Stimulated activated CD8-positive, alpha-beta memory T cell treated with anti-CD3 and anti-CD28 coated beads, Interleukin-4, amount 100 ng/mL, for 24 hours (primary cell): ENCODE data around the gene AHDC1.
"Not testable (repeated sequence)": the region's sequence is repeated elsewhere in the genome, so short reads cannot be mapped to it uniquely, and the experiment has no call there.

ENCODE experiments used
- DNase-seq: peaks from one replicate; pipeline ENCODE4 v3.0.0-alpha.2; 2020; ENCODE audit warnings: low read depth

The AHDC1 gene, protein sequence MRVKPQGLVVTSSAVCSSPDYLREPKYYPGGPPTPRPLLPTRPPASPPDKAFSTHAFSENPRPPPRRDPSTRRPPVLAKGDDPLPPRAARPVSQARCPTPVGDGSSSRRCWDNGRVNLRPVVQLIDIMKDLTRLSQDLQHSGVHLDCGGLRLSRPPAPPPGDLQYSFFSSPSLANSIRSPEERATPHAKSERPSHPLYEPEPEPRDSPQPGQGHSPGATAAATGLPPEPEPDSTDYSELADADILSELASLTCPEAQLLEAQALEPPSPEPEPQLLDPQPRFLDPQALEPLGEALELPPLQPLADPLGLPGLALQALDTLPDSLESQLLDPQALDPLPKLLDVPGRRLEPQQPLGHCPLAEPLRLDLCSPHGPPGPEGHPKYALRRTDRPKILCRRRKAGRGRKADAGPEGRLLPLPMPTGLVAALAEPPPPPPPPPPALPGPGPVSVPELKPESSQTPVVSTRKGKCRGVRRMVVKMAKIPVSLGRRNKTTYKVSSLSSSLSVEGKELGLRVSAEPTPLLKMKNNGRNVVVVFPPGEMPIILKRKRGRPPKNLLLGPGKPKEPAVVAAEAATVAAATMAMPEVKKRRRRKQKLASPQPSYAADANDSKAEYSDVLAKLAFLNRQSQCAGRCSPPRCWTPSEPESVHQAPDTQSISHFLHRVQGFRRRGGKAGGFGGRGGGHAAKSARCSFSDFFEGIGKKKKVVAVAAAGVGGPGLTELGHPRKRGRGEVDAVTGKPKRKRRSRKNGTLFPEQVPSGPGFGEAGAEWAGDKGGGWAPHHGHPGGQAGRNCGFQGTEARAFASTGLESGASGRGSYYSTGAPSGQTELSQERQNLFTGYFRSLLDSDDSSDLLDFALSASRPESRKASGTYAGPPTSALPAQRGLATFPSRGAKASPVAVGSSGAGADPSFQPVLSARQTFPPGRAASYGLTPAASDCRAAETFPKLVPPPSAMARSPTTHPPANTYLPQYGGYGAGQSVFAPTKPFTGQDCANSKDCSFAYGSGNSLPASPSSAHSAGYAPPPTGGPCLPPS (N-terminal part only)

DNA sequence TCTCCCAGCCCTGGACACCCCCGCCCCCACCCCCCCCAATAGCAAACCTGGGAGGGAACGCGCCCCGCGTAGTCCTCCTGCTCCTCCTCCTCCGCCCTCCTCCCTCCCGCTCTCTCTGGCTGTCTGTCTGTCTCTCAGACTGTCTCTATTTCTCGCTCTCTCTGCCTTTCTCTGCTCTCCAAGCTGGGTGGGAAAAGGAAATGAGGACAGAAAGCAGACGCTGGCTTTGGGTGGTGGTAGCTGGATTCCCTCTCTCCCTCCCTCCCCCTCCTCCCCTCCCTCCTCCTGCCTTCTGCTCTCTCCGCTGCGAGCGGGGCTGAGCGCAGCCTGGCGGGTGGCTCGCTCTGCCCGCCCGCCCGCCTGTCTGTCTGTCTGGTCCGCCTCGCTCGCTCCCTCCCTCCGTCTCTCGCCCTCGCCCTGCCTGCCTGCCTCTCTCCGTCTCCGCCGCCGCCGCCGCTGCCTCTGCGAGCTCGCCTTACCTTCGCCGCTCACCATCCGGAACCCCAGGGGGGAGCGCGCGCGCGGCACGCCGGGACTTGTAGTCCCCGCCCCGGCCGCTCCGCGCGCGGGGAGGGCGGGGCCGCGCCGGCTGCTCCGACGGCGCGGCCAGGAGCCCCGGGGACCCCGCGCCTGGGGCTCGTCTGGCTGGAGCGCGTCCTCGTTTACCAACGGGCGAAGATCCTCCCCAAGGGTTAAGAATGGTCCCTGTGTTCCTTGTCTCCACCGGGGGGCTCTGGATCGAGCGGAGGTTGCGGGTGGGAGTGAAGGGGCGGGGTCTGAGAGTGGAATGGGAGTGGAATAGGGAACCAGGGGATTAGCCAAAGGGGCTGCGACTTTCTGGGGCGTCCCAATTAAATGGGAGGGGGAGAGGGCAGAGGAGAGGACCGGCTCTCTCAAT lies at the start of gene AHDC1:
AHDC1 (minus strand) TSS at position 464 of the 898 bp plus-strand sequence. CDS start 52,029 bp downstream, outside the sequence.
- peak; percentile 85 for DNase-seq

GRCh38 chr1:27652111-27652864 lies 48.3 kb upstream of the AHDC1 start:
- DNase-seq: no peak

DNA sequence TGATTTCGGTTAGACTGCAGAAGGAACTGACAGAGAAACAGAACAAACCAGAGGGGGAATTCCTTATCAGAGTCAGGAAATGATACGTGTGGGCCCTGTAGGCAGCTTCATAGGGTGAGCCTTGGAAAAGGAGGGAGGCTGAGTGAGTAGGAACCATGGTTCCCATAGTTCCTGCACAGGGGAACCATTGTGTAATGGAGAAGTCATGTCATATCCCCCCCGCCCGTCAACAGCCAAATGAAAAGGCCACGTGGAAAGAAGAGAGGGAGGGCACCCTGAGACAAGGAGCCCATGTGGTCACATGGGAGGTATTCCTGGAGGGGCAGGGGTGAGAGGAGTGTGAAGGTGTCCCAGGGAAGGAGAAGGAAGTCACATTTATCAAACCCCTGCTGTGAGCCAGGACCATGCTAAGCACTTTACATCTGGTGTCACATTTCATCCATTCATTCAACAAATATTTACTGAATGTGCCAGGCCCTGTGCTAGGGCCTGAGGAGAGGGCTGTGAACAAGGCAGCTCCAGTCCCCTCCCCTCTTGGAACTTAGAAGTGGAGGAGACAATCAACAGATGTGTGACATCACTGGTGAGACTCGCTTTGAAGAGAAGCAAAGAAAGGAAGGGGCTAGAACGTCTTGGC lies 46.7 kb upstream of the AHDC1 start:
- no peak for DNase-seq

DNA sequence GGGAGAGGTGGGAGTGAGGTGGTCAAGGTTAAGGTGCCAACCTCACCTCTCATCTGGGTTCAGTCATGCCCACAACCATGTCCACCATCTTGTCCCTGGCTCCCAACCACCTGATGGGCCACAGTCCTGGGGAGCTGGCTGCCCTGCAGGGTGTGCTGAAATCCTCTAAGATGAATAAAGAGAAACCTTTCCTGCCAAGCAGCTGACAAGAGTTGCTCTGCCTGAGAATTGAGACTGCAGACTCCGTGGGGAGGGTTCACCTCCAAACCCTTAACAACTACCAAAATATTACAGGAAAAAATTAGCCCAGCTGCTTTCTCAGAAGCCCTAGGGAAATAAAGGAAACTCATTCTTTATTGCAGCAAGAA lies 46.2 kb upstream of the AHDC1 start:
- DNase-seq: no peak

DNA sequence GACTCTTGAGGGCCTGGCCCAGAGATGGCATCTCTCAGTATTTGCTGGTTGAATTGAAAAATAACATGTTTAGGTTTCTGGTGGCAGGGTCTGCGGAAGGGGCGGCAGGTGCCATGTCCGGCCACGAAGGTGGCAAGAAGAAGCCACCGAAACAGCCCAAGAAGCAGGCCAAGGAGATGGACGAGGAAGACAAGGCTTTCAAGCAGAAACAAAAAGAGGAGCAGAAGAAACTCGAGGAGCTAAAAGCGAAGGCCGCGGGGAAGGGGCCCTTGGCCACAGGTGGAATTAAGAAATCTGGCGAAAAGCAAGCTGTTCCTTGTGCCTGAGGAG lies 45.3 kb upstream of the AHDC1 start:
- DNase-seq: no peak

DNA sequence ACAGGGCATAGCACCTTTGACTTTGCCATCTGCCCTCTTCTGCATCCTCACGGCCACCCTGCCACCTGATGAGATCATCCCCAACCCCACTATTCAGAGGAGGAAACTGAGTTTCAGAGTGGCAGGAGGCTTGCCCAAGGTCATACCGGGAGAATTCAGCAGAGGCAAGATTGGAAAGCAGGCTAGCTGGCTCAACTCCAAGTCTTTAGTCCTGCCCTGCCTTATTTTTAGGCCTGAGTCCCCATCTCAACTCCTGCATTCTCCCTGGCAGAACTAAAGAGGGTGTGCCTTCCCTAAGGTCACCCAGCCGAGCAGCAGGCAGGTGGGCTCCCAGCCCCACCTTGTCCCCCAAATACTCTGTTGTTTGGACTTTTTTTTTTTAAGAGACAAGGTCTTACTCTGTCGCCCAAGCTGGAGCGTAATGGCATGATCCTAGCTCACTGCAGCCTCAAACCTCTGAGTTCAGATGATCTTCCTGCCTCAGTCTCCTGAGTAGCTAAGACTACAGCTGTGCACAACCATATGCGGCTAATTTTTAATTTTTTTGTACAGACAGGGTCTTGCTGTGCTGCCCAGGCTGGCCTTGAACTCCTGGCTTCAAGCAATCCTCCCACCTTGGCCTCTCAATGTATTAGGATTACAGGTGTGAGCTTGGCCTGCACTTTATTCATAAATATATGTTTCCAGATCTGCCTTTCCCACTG lies 44.8 kb upstream of the AHDC1 start:
- no peak for DNase-seq

GRCh38 chr1:27647328-27647727 lies 43.4 kb upstream of the AHDC1 start:
- DNase-seq: no peak

GRCh38 chr1:27646676-27647075 lies 42.7 kb upstream of the AHDC1 start:
- no peak for DNase-seq

DNA sequence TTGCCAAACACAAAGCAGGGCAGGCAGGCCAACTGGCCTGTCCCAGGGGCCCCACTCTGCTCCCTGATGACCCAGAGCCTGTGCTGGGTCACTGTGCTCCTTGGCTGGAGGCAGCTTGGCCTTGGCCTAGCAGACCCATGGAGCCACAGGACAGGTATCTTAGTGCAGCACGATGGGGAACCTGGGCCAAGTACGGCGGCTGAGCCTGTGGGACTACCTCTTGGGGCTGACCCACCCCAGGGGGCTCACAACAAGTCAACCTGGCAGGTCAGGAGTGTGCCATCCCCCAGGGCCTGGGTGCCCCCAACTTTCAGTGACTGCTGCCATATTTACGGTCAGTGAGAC lies 41.1 kb upstream of the AHDC1 start:
- no peak for DNase-seq

GRCh38 chr1:27644369-27645070 lies 40.6 kb upstream of the AHDC1 start:
- no peak for DNase-seq

DNA sequence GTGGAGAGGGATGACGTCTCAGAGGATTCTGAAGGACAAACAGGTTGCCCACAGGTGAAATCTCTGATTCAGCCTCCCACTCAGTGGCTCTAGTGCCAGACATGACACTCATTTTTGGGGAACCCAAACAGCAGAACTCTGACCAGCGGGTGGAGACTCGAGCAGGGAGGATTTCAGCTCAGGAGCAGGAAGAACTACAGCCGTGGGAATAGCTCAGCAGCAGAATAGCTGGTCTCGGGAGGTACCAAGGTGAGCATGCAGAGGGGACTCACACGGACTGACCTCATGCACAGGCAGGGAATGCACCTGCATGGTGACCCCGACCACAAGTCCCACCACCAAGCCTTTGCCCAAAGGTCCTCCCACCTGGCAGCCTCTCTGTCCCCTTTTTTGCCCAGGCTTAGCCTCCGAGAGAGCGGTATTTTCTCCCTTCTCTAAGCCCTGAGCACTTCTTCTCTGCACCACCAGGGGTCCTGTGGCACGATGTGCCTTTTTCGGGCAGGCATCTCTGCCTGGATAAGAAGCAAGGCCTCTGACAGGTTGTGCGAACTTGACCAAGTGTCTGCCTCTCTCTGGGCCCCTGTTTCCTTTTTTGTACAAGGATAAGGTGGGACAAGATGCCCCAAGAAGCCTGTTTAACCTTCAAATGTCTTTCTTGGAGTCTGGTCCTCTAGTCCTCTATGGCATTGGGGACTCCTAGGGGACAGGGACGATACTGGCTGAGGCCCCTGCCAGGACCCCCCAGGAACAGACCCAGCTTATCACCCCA lies 39.8 kb upstream of the AHDC1 start:
- peak; percentile 58 for DNase-seq

GRCh38 chr1:27640514-27640913 lies 36.6 kb upstream of the AHDC1 start:
- DNase-seq: not testable (repeated sequence)

DNA sequence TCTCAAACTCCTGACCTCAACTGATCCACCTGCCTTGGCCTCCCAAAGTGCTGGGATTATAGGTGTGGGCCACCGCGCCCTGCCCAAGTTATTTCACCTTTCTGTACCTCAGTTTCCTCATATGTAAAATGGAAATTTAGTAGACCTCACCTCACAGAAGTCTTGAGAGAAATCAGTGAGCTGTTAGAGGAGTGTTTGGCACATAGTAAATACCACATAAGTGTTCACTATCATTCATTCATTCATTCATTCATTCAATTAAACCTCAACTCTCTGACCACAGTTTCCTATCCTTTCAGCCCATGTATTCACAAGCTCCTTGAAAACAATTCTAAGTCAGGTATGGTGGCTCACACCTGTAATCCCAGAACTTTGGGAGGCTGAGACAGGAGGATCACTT lies 34.9 kb upstream of the AHDC1 start:
- DNase-seq: no peak

DNA sequence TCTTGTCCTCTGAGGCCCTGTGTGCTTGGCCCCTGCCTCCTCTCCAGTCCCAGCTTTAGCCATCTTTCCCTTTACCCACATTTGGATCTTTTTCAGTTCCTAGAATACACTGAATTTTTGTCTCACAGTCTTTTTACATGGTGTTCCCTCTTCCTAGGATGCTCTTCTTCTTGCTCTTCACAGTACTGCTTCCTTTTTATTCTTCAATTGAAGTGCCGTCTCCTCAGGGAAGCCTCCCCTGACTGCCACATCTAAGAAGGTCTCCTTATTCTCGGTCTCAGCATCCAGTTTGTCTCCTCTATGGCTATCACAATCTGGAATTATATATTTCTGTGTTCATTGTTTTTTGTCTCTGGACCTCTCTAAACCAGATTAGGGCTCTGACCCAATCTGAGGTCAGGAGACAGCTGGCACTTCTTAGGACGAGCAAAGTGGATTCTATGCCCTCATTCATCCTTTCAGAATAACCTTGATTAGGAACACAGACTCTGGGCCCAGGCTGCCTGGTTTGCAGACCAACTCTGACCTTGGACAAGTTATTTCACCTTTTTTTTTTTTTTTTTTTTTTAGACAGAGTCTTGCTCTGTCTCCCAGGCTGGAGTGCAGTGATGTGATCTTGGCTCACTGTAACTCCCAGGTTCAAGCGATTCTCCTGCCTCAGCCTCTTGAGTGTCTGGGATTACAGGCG lies 34.2 kb upstream of the AHDC1 start:
- DNase-seq: no peak

DNA sequence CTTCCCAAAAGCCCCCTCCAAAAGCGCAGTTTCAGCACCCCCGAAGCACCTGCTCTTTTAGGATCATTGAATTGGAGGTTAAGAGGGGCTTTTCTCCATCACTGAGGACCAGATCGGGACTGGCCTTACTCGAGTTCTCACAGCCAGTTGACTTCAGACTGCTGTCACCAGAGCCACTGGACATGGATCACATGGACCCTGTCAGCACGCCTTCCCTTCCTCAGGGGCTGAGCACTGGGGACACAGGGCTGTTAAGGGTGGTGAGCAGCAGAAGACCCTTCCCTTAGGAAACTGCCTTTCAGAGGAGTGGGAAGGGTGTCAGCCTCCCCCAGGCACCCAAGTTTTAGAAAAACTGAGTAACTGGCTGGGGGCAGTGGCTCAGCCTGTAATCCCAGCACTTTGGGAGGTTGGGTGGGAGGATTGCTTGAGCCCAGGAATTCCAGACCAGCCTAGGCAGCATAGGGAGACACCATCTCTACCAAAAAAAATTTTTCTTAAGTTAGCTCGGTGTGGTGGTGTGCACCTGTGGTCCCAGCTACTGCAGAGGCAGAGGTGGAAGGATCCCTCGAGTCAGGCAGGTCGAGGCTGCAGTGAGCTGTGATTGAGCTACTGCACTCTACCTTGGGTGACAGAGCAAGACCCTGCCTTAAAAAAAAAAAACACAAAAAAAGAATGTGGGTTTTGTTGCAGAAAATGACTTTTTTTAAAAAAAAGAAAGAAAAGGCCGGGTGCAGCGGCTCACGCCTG lies 31.6 kb upstream of the AHDC1 start:
- no peak for DNase-seq

DNA sequence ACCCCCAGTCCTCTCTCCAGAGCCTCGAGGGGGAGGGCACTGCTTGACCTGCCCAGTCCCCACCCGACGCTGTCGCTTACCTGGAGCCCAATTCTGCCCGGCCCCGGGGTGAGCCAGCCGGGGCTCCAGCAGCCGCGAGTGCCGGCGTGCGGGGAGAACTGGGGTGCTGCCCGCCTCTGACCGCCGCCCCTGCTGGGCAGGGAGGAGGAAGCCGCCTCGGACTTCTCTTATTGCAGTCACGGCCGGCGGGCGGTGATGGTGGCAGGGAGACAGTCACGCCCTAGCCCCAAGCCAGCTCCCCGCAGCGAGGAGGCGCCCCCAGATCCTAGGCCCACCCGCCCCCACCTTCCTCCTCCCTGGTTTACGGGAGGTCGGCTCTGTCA lies 31.0 kb upstream of the AHDC1 start, which contains the start of gene FGR:
FGR (minus strand) TSS at position 201 of the 383 bp plus-strand sequence. CDS start 11,269 bp downstream, outside the sequence.
- no peak for DNase-seq
